ENCODE data around the gene CDK6. TPM values are rescaled to one million over a fixed set of nuclear protein-coding genes. Genes with fewer than 3 reads are reported as not detected.

CDK6 gene
- total and polyA plus RNA-seq, 10 of the 15 experiments (the other 5 are each of a cell fraction or from before 2014, with no cell fraction given), result 8.0 to 118 (median 45.8) TPM

DNA sequence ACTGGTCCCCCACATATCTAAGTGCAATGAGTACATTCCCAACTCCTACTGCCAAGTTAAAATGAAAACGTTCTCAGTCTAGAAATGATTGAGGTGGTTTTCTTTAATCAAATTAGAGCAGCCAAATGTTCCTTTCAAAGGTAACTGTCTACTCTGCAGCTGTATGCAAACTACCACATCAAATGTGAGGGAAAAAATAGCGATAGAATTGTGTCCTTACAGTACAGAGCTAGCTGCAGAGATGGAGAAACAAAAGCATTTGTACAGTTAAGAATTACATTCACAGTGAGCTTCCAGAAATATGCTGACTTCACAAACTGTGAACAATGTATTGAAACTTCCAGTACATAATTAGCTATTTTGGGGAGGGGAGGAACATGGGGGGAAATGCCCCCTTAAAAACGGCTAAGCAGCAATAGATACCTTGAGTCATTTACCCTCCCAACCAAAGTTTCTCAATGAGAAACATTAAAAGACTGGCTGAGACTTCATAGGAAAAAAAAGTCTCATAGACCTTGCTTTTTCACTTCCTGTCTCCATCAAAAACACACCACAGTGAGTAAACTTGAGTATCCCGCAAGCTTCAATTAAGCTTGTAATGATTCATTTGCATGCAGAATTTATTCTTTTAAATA lies 22.9 kb downstream of the CDK6 start (continued):
- TF ChIP-seq, protein P1, sequence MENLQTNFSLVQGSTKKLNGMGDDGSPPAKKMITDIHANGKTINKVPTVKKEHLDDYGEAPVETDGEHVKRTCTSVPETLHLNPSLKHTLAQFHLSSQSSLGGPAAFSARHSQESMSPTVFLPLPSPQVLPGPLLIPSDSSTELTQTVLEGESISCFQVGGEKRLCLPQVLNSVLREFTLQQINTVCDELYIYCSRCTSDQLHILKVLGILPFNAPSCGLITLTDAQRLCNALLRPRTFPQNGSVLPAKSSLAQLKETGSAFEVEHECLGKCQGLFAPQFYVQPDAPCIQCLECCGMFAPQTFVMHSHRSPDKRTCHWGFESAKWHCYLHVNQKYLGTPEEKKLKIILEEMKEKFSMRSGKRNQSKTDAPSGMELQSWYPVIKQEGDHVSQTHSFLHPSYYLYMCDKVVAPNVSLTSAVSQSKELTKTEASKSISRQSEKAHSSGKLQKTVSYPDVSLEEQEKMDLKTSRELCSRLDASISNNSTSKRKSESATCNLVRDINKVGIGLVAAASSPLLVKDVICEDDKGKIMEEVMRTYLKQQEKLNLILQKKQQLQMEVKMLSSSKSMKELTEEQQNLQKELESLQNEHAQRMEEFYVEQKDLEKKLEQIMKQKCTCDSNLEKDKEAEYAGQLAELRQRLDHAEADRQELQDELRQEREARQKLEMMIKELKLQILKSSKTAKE (IDR thresholded peaks at IDR 0.05; ENCODE audit: low read depth, poor library complexity, severe bottlenecking), result peak; percentile 80
- TF ChIP-seq SMARCA5 (IDR thresholded peaks at IDR 0.05), result peak; percentile 10; the same call in 1 of the 2 replicates
- no peak for TF ChIP-seq CTCF (IDR thresholded peaks at IDR 0.05 in 2 of 3, conservative IDR thresholded peaks at IDR 0.05 in 1 of 3; ENCODE audit: control insufficient read depth in 2 of 3, extremely low read depth in 1 of 3, insufficient read depth in 1 of 3, low read depth in 3 of 3, low read length in 3 of 3)
- no peak for TF ChIP-seq IRF3 (IDR thresholded peaks at IDR 0.05)
- TF ChIP-seq IRF4 (IDR thresholded peaks at IDR 0.05; ENCODE audit: low read depth, low read length), result peak; percentile 82
- no peak for TF ChIP-seq MYC (IDR thresholded peaks at IDR 0.05; ENCODE audit: insufficient read depth, insufficient read length, insufficient replicate concordance, low read length, severe bottlenecking)
- TF ChIP-seq IKZF1 (conservative IDR thresholded peaks at IDR 0.05), result peak; percentile 95
- TF ChIP-seq NR2F1 (conservative IDR thresholded peaks at IDR 0.05), result peak; percentile 69
- peak; percentile 93 for TF ChIP-seq EED (IDR thresholded peaks at IDR 0.05; ENCODE audit: low read depth)
- TF ChIP-seq, protein P2, sequence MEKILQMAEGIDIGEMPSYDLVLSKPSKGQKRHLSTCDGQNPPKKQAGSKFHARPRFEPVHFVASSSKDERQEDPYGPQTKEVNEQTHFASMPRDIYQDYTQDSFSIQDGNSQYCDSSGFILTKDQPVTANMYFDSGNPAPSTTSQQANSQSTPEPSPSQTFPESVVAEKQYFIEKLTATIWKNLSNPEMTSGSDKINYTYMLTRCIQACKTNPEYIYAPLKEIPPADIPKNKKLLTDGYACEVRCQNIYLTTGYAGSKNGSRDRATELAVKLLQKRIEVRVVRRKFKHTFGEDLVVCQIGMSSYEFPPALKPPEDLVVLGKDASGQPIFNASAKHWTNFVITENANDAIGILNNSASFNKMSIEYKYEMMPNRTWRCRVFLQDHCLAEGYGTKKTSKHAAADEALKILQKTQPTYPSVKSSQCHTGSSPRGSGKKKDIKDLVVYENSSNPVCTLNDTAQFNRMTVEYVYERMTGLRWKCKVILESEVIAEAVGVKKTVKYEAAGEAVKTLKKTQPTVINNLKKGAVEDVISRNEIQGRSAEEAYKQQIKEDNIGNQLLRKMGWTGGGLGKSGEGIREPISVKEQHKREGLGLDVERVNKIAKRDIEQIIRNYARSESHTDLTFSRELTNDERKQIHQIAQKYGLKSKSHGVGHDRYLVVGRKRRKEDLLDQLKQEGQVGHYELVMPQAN (conservative IDR thresholded peaks at IDR 0.05), result no peak
- peak; percentile 99 for TF ChIP-seq NFIC (IDR thresholded peaks at IDR 0.05; ENCODE audit: low read depth, low read length)
- TF ChIP-seq YBX1 (IDR thresholded peaks at IDR 0.05), result no peak
- peak; percentile 88 for TF ChIP-seq TBL1XR1 (IDR thresholded peaks at IDR 0.05; ENCODE audit: low read depth, low read length)
- TF ChIP-seq E2F4 (IDR thresholded peaks at IDR 0.05; ENCODE audit: low read depth, low read length), result no peak
- TF ChIP-seq ZNF207 (IDR thresholded peaks at IDR 0.05; ENCODE audit: borderline replicate concordance), result no peak
- no peak for TF ChIP-seq SP1 (IDR thresholded peaks at IDR 0.05; ENCODE audit: low read depth, low read length)
- TF ChIP-seq BMI1 (IDR thresholded peaks at IDR 0.05; ENCODE audit: borderline replicate concordance), result peak; percentile 50; the same call in 1 of the 2 replicates
- TF ChIP-seq ZNF24 (IDR thresholded peaks at IDR 0.05), result peak; percentile 68
- TF ChIP-seq FOS (IDR thresholded peaks at IDR 0.05; ENCODE audit: borderline replicate concordance, extremely low read depth, insufficient read length), result no peak
- TF ChIP-seq RB1 (IDR thresholded peaks at IDR 0.05; ENCODE audit: borderline replicate concordance), result no peak; the same call in 1 of the 2 replicates
- TF ChIP-seq RCOR1 (conservative IDR thresholded peaks at IDR 0.05; ENCODE audit: low read depth, low read length), result peak; percentile 67; the same call in 1 of the 2 replicates

All from GM12878 (cell line).